Mammary epithelial cell (primary cell): ENCODE measurements around the gene NOTCH4.

Experiments used
- CTCF ChIP-seq, 2 donors: IDR thresholded peaks in 1 of 2; conservative IDR thresholded peaks in 1 of 2; 2 replicates each; pipeline ENCODE4 v1.5.1; 2011 to 2012; ENCODE audit warnings: inconsistent platforms in 2 of 2, low read length in 2 of 2, mild to moderate bottlenecking in 2 of 2, control low read depth in 1 of 2, low read depth in 1 of 2; ENCODE audit not compliant: insufficient read depth in 1 of 2; ENCODE audit errors: extremely low read depth in 1 of 2
- EZH2 ChIP-seq: IDR thresholded peaks from 2 replicates; pipeline ENCODE4 v1.6.1; 2012; ENCODE audit warnings: low read length, inconsistent platforms, borderline replicate concordance

GRCh38 chr6:32195902-32196681 is 27.8 kb downstream of the NOTCH4 start:
- TF ChIP-seq CTCF (conservative IDR thresholded peaks at IDR 0.05 in 1 of 2, IDR thresholded peaks at IDR 0.05 in 1 of 2; ENCODE audit: extremely low read depth in 1 of 2, insufficient read depth in 1 of 2, low read depth in 1 of 2, low read length in 2 of 2) (no peak), EZH2 (no peak)
